ENCODE data around the gene PI4KA.
"Not testable (repeated sequence)": the region's sequence is repeated elsewhere in the genome, so short reads cannot be mapped to it uniquely, and the experiment has no call there.

PI4KA gene

GRCh38 chr22:20677684-20678242 is 180.8 kb downstream of the PI4KA start:
- no peak for DNase-seq

- not testable (repeated sequence) for DNase-seq
Measured at GRCh38 chr22:20675613-20676012, 183.0 kb downstream of the PI4KA start.

DNA sequence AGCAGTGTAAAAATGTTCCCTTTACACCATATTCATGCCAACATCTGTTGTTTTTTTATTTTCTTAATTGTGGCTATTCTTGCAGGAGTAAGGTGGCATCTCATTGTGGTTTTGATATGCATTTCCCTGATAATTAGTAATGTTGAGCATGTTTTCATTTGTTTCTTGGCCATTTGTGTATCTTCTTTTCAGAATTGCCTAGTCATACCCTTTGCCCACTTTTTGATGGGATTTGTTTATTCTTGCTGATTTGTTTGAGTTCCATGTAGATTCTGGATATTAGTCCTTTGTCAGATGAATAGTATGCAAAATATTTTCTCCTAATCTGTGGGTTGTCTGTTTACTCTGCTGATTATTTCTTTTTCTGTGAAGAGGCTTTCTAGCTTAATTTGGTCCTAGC is 183.6 kb downstream of the PI4KA start:
- DNase-seq, result no peak

DNA sequence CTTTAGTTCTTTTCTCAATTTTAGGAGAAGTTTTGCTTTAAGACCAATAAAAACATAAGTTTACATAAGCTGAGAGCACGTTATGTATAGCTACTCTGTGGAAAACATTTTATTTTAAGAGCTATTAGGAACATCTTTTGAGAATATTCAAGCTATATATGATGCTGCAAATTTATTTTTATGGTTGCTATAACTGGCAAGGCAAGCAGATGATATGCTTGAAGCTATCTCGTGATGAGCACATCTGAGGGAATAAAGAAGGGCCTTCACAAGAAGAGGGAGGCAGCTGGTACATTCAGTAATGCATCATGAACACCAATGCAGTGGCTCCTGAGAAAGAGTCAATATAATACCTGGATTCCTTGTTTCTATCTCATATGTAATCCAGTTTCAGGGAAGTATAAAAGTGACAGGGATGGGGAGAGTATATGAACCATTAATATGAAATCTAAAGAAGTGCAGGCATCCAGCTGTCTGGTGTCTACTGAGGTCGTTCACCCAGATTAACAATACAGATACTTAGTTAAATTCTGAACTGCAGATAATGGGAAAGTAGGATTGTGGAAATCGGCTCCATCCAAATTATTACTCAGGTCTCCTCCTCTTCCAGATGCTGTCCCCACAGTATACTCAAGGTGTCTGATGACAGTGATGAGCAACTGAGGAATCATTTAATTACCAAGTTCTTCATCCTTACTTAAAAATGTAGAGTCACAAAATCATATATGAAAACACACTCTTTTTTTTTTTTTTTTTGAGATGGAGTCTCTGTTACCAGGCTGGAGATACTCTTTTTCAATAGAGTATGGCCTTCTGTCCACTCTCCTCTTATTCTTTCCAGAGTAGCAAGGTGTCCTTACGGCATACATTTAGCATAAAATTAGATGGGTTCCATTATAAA is 185.1 kb downstream of the PI4KA start:
- DNase-seq, result no peak

- DNase-seq, result no peak
Measured at GRCh38 chr22:20672732-20673131, 185.9 kb downstream of the PI4KA start.

- no peak for DNase-seq
Measured at GRCh38 chr22:20672082-20672424, 186.6 kb downstream of the PI4KA start.

DNA sequence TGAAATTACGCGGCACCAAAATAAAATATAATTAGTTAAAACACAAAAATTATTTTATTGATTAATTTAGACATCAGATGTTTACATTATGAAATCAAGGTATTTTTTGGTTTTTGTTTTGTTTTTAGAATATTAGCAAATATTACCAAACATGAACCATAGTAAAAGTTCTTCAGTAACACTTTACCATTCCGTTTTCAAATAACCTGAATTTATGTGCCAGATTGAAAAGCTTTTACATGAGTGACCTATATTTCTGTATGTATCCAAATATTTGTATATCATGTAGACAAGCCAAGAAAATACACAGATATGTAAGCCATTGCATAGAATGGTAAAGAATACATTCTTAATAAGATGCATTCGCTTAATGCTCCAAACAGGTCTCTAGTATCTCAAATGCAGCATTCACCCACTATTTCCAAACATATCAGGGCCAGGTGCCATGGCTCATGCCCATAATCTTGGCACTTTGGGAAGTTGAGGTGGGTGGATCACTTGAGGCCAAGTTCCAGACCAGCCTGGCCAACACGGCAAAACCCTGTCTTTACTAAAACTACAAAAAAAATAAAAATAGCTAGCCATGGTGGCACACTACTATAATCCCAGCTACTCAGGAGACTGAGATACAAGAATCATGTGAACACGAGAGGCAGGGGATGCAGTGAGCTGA is 187.1 kb downstream of the PI4KA start:
- no peak for DNase-seq

- not testable (repeated sequence) for DNase-seq
Measured at GRCh38 chr22:20670457-20671261, 188.0 kb downstream of the PI4KA start.

GRCh38 chr22:20669884-20670283 is 188.7 kb downstream of the PI4KA start:
- not testable (repeated sequence) for DNase-seq

GRCh38 chr22:20669471-20669870 is 189.1 kb downstream of the PI4KA start:
- not testable (repeated sequence) for DNase-seq

DNA sequence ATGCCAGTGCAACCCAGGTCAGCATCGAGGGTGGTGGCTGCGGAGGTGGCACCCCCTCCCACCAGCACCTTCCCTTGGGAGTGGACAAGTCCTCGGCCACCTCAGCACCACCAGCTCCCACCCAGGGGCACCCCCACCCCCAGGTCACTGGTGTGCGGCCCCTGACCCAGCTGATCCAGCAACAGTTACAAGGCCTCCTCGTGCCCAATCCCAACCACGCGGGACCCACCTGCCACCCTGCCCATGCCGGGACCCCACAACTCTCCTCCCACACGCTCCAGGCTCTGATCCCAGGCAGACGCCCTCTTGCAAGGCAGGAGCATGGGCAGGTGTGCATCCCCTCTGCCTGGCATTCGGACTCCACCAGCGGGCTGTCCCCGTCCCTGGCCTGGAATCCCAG is 189.8 kb downstream of the PI4KA start:
- DNase-seq, result not testable (repeated sequence)

DNA sequence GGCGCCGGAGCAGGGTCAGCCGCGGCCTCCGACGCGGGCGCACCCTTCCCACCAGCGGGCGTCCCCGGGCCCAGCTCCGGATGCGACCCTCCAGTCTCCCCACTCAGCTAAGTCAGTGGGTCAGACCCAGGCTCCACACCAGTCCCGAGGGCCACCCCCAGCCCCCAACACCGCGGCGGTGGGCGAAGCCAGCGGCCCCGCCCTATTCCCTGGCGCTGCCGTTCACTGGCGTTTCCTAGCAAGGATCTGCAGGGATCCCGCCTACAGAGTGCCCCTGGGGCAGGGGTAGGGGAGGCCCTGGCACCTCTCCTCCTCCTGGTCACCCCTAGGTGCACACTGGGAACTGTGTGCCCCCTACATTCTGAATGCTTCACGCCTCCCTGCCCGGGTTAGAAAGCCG is 190.4 kb downstream of the PI4KA start:
- not testable (repeated sequence) for DNase-seq

GRCh38 chr22:20667548-20667947 is 191.1 kb downstream of the PI4KA start:
- not testable (repeated sequence) for DNase-seq

DNA sequence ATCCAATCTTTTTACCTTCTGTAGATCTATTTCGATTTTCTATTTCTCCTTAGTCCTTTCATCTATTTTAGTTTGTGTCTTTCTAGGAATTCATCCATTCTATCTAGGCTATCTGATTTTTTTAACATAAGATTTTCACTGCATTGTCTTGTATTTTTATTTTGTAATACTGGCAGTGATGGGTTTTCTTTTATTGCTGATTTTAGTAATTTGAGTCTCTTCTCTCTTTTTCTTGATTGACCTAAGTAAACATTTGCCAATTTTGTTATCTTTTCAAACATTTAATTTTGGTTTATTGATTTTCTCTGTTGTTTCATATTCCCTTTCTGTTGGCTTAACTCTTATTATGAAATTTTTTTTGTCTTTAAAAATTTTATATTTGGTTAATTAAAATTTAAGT is 192.1 kb downstream of the PI4KA start:
- no peak for DNase-seq

GRCh38 chr22:20664594-20664959 is 194.0 kb downstream of the PI4KA start:
- DNase-seq, result no peak

DNA sequence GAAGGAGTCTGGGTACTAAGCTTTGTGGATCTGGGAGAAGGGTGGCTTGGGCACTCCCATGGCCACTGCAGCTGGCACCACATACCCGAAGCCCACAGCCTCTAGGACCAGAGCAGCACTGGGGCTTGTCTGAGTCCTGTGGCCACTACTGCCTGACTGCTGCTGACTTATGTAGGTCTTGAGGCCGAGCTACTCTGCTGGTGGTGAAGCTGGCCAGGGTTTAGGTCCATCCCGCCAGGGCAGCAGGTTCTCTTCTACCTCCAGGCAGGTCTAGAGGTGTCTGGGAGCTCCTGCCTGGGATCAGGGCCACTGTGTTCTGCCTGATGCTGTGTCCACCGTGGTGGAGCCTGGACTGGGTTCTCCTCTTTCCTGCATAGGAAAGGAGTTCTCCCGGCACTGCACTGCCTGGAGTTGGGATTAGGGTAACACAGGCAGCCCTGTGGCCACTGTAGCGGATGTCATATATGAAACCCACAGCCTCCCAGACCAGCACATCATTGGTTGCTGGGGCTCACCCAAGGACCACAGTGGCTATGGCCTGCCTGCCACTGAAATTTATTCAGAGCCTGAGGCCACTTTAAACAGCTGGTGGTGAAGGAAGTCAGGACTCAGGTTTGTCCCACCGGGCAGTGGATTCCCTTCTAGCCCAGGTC is 194.5 kb downstream of the PI4KA start:
- DNase-seq, result no peak

DNA sequence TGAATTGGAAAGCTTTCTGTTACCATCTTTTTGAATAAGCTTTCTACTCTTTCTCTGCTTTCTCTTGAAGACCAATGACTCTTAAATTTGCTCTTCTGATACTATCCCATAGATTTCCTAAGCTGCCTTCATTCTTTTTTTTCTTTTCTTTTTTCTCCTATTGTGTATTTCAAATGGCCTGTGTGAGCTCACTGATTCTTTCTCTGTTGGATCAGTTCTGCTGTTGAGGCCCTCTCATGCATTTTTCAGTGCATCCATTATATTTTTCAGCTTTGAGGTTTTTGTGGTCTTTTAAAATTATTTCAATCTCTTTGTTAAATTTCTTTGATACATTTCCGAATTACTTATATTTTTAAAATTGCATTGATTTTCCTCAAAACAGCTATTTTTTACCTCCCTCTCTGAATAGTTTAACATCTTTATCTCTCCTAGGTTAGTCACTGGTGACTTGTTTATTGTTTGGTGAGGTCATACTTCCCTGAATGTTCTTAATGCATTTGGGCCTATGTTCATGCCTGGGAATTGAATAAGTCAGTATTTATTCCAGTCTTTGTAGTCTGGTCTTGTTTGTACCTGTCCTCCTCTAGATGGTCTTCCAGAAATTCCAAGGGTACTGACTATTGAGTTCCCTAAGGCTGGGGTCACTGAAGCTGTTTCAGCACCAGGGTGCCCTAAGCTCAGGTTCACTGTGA is 195.3 kb downstream of the PI4KA start:
- DNase-seq, result no peak

DNA sequence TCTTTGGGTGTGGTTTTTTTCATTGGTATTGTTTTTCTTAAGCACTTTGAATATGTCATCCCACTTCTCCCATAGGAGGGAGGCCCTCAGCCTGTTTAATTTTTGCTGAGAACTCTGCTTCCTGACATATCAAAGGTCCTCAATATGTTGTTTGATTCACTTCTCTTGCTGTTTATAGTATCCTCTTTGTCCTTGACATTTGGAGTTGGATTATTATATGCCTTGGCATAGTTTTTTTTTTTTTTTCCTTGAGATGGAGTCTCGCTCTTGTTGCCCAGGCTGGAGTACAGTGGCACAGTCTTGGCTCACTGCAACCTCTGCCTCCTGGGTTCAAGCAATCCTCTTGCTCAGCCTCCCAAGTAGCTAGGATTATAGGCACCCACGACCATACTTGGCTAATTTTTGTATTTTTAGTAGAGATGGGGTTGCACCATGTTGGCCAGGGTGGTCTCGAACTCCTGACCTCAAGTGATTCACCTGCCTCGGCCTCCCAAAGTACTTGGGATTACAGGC is 196.0 kb downstream of the PI4KA start:
- DNase-seq, result not testable (repeated sequence)

DNA sequence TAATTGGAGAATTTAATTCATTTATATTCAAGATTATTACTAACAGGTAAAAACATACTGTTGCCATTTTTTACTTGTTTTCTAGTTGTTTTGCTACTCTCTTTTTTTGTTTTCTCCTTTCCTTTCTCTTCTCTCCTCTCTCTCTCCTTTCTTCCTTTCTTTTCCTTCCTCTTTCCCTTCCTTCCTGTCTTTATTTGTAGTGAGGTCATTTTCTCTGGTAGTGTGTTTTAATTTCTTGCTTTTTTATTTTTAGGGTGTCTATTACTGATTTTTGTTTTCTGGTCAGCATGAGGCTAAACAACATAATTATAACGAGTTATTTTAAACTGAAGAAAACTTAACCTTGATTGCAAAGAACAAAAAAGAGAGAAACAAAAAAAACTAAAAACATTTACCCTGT is 197.1 kb downstream of the PI4KA start:
- no peak for DNase-seq

DNA sequence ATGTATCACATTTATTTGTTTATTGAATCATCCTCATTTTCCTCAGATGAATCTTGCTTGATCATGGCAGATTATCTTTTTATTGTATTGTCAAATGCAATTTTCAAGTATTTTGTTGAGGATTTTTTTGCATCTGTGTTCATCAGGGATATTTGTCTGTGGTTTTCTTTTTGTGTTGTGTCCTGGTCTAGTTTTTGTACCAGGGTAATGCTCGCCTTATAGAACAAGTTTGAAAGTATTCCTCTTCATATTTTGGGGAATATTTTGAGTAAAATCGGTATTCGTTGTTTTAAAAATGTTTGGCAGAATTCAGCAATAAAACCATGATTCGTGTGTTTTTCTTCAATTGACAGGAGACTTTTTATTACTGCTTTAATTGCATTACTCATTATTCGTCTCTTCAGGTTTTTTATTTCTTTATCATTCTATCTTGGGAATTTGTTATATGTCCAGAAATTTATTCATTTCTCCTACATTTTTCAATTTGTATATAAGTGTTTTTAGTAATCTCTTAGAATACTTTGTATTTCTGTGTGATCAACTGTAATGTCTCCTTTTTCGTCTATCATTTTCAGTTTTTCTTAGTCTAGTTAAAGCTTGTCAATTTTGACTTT is 198.1 kb downstream of the PI4KA start:
- no peak for DNase-seq

- no peak for DNase-seq
Measured at GRCh38 chr22:20659920-20660319, 198.7 kb downstream of the PI4KA start.
